Tibial nerve (tissue), 4 donors: ENCODE measurements around the gene BAMBI.

Experiments used
- CTCF ChIP-seq, 5 experiments: fragments of 200-600 bp in 3 of 5; fragments of 450-650 bp in 2 of 5; sonication (generic) in 3 of 5; IDR thresholded peaks; one replicate each; pipeline ENCODE4 v1.5.1; 2016 to 2019; ENCODE audit warnings: antibody characterized with exemption in 5 of 5, mild to moderate bottlenecking in 3 of 5, moderate library complexity in 2 of 5
- EP300 ChIP-seq, 2 donors: sonication (generic); formaldehyde crosslinking; IDR thresholded peaks; one replicate each; pipeline ENCODE4 v1.6.1; 2017; ENCODE audit warnings: antibody characterized with exemption in 2 of 2, mild to moderate bottlenecking in 1 of 2
- POLR2A ChIP-seq, 2 donors: fragments of 450-650 bp; IDR thresholded peaks; one replicate each; pipeline ENCODE4 v1.6.1; 2017; ENCODE audit warnings: antibody characterized with exemption in 2 of 2, mild to moderate bottlenecking in 2 of 2, moderate library complexity in 2 of 2

DNA sequence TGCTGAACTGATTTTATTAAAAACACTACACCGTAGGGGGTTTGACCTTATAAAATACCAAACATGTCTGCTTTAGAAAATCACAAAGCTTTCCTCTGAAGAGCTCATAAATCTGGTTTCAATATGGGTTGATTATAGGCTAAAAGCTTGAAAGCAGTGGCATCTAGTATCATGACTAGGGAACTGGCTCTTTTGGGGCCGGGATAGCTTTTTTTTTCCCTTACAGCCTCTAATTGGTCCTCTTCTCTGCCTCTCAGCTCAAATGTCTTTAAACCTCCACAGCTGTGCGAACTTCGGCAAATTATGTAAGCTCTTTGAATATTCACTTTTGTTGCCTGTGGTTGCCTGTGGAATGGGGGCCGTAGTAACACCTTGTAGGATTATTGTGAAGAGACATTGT, 8.4 kb downstream of the BAMBI start:
- TF ChIP-seq POLR2A (IDR thresholded peaks at IDR 0.05) (no peak), CTCF (IDR thresholded peaks at IDR 0.05) (no peak), EP300 (IDR thresholded peaks at IDR 0.05) (no peak)
